CD4-positive, alpha-beta T cell (primary cell): ENCODE data around the gene LPP. TPM values are rescaled to one million over a fixed set of nuclear protein-coding genes. Genes with fewer than 3 reads are reported as not detected.

Source experiments
- ATAC-seq: fragments of 200-7000 bp; cut with Tn5 transposase; one replicate; pipeline ENCODE4 v1.10.0; 2022; ENCODE audit warnings: mild to moderate bottlenecking; ENCODE audit not compliant: poor library complexity
- CTCF ChIA-PET: fragments of 350-600 bp; sonication (Branson Sonifier 250); formaldehyde crosslinking; loops from one replicate; lab custom pipeline; 2021; ENCODE audit warnings: antibody characterized with exemption, inconsistent platforms; lab: Charles Lee
- POLR2A ChIA-PET: fragments of 350-600 bp; sonication (Branson Sonifier 250); formaldehyde crosslinking; loops from one replicate; lab custom pipeline; 2021; ENCODE audit warnings: antibody characterized with exemption, inconsistent platforms; lab: Charles Lee
- DNase-seq, 14 experiments: peaks; one replicate each; pipeline ENCODE4 v3.0.0-alpha.2; 2013 to 2020; ENCODE audit warnings: mixed read lengths in 2 of 14
- H3K27ac ChIP-seq, 2 donors: one replicate each; pipeline versions ENCODE4 v1.5.1 to v1.7.0; 2013; ENCODE audit warnings: low read length in 2 of 2, low read depth in 1 of 2, mild to moderate bottlenecking in 1 of 2
- H3K27me3 ChIP-seq, 2 experiments: 1 replicate in 1 of 2; 2 replicates in 1 of 2; pipeline versions ENCODE4 v1.6.1 to v1.7.0; 2013; ENCODE audit warnings: low read length in 2 of 2, control low read depth in 1 of 2, mild to moderate bottlenecking in 1 of 2, moderate library complexity in 1 of 2; ENCODE audit not compliant: insufficient read depth in 2 of 2, control insufficient read depth in 1 of 2
- H3K36me3 ChIP-seq: one replicate; pipeline ENCODE4 v1.6.1; 2013; ENCODE audit warnings: low read length, control low read depth; ENCODE audit not compliant: insufficient read depth
- H3K4me1 ChIP-seq: one replicate; pipeline ENCODE4 v1.6.1; 2013; ENCODE audit warnings: low read length, control low read depth; ENCODE audit not compliant: insufficient read depth
- H3K4me3 ChIP-seq: one replicate; pipeline ENCODE4 v1.5.1; 2013; ENCODE audit warnings: mild to moderate bottlenecking, low read length, moderate library complexity
- H3K9me3 ChIP-seq, 2 experiments: 1 replicate in 1 of 2; 2 replicates in 1 of 2; pipeline versions ENCODE4 v1.6.1 to v1.7.0; 2013; ENCODE audit warnings: low read length in 2 of 2, mild to moderate bottlenecking in 2 of 2, control low read depth in 1 of 2, moderate library complexity in 1 of 2; ENCODE audit not compliant: control insufficient read depth in 1 of 2, insufficient read depth in 1 of 2
- H3K27ac Mint-ChIP-seq: one replicate; pipeline ENCODE4 v1.8.0; 2020; ENCODE audit warnings: mixed read lengths
- H3K27me3 Mint-ChIP-seq: one replicate; pipeline ENCODE4 v1.8.0; 2021; ENCODE audit warnings: mixed read lengths
- H3K36me3 Mint-ChIP-seq: one replicate; pipeline ENCODE4 v1.8.0; 2021; ENCODE audit warnings: low read depth, mixed read lengths
- H3K4me1 Mint-ChIP-seq: one replicate; pipeline ENCODE4 v1.8.0; 2021; ENCODE audit warnings: low read depth, mixed read lengths
- H3K4me3 Mint-ChIP-seq: one replicate; pipeline ENCODE4 v1.8.0; 2020; ENCODE audit warnings: mild to moderate bottlenecking, mixed read lengths
- H3K9me3 Mint-ChIP-seq: one replicate; pipeline ENCODE4 v1.8.0; 2020; ENCODE audit warnings: mixed read lengths
- intact Hi-C, 2 experiments: fragments of 100-400 bp; cut with DNase I in 1 of 2; cut with micrococcal nuclease in 1 of 2; formaldehyde crosslinking; loops; one replicate each; pipeline versions ENCODE4 v1.15.1 to v1.9.0; 2023 to 2025; cut with DNase I, micrococcal nuclease
- total RNA-seq, 174 experiments: library from RNA in 2 of 174; stranded (reverse) in 2 of 174; gene quantifications; one replicate each; pipeline ENCODE4 v1.2.3 and lab custom pipeline; 2021 to 2026
- TF ChIP-seq, protein P1 (sequence below): fragments of 200-600 bp; IDR thresholded peaks from one replicate; pipeline ENCODE4 v1.8.0; 2022; ENCODE audit warnings: antibody characterized with exemption, mild to moderate bottlenecking

LPP gene
- total RNA-seq, 2 experiments from 2014 or later, result 45.6 to 45.9 TPM

DNA sequence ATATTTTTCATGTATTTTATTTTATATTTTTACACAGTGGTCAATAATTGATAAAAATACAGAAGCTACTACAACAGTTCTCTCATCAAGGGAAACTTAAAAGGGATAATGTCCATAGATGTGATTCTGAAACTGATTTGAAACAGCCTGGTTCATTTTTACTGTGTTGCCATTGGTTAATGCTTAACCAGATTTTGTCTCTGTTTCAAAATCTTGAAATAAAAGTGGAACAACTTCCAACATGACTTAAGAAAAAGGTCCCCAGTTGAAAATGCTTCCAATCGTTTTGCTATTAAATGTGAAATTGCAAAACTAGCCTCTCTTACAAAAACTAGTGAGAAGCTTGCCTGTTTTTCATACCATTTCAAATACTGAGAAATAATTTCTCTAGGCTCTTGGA, 240.7 kb downstream of the LPP start:
- intact Hi-C loops, result no loop called here
- Mint-ChIP-seq H3K4me3 (no peak overlapping the region), H3K9me3 (no peaks in the 10 kb centered on the region), H3K27ac (no peak overlapping the region), H3K4me1 (peaks cover 49% of the 10 kb centered on the region), H3K36me3 (no peaks in the 10 kb centered on the region), H3K27me3 (no peaks in the 10 kb centered on the region)
- ATAC-seq (no peak), DNase-seq (no peak)
- Histone ChIP-seq H3K4me3 (no peak overlapping the region), H3K27me3 (no peaks in the 10 kb centered on the region), H3K36me3 (no peaks in the 10 kb centered on the region), H3K27ac (no peak overlapping the region), H3K4me1 (peaks cover 10% of the 10 kb centered on the region), H3K9me3 (no peaks in the 10 kb centered on the region)
- ChIA-PET POLR2A (interaction anchor here (1.2 kb wide), 1 partner anchor 10 kb away, joined by 3 read pairs; no protein-coding TSS in a partner anchor), CTCF (interaction anchor here (0.6 to 1.4 kb wide), 4 partner anchors 12 to 1483 kb away, joined by 3 to 4 read pairs (median 3); no protein-coding TSS in a partner anchor)
- TF ChIP-seq, protein P1, sequence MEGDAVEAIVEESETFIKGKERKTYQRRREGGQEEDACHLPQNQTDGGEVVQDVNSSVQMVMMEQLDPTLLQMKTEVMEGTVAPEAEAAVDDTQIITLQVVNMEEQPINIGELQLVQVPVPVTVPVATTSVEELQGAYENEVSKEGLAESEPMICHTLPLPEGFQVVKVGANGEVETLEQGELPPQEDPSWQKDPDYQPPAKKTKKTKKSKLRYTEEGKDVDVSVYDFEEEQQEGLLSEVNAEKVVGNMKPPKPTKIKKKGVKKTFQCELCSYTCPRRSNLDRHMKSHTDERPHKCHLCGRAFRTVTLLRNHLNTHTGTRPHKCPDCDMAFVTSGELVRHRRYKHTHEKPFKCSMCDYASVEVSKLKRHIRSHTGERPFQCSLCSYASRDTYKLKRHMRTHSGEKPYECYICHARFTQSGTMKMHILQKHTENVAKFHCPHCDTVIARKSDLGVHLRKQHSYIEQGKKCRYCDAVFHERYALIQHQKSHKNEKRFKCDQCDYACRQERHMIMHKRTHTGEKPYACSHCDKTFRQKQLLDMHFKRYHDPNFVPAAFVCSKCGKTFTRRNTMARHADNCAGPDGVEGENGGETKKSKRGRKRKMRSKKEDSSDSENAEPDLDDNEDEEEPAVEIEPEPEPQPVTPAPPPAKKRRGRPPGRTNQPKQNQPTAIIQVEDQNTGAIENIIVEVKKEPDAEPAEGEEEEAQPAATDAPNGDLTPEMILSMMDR, result no peak

DNA sequence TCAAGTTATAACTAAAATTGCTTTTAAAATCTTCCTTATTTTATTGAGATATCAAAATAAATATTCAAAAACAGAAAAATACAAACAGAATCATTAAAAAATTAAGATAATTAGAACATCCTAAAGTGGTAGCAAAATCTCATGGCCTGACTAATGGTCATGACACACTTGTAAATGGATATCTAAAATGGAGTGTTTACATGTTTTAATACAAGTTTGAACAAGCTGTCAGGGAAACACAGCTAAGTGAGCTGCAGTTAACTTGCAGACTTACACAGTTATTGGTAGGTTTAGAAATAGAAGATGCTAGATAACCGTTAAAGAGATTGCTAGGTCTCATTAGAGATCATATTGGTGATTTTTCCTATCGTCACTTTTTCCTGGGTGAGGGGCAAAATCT, 242.3 kb downstream of the LPP start:
- H3K36me3 Mint-ChIP-seq, result no peaks in the 10 kb centered on the region
- peaks cover 3% of the 10 kb centered on the region for H3K4me1 ChIP-seq
- H3K27me3 ChIP-seq, result no peaks in the 10 kb centered on the region
- H3K4me1 Mint-ChIP-seq, result peaks cover 45% of the 10 kb centered on the region
- H3K27me3 Mint-ChIP-seq, result no peaks in the 10 kb centered on the region
- DNase-seq (no peak), ATAC-seq (no peak)
- ChIA-PET POLR2A (no interaction called here), CTCF (no interaction called here)
- TF ChIP-seq, protein P1, result no peak
- H3K4me3 Mint-ChIP-seq, result no peak overlapping the region
- no peak overlapping the region for H3K27ac ChIP-seq
- H3K9me3 ChIP-seq, result no peaks in the 10 kb centered on the region
- no peaks in the 10 kb centered on the region for H3K36me3 ChIP-seq
- H3K4me3 ChIP-seq, result no peak overlapping the region
- no peak overlapping the region for H3K27ac Mint-ChIP-seq
- H3K9me3 Mint-ChIP-seq, result no peaks in the 10 kb centered on the region
- intact Hi-C loops, result no loop called here

DNA sequence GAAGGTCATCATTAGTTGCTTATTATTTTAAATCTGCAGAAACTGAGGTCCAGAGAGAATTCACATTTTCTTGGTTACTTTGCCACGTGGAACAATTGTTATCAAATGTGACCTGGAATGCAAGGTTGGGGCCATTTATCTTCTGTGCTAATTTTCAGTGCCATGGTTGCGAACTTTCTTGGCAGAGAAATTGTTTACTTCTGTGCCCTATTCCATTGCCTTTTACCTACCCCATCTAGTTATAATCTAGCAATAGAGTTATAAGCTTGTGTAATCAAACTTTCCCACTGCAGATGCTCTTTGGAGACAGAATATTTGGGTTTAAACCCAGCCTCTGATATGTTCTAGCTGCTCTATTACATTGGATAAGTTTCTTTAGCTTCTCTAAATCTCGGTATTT, 242.9 kb downstream of the LPP start:
- Histone ChIP-seq H3K4me3 (peak overlapping the region; percentile 27), H3K9me3 (no peaks in the 10 kb centered on the region), H3K4me1 (peaks cover 3% of the 10 kb centered on the region), H3K27ac (no peak overlapping the region), H3K36me3 (no peaks in the 10 kb centered on the region), H3K27me3 (no peaks in the 10 kb centered on the region)
- peaks cover 45% of the 10 kb centered on the region for H3K4me1 Mint-ChIP-seq
- H3K36me3 Mint-ChIP-seq, result no peaks in the 10 kb centered on the region
- H3K9me3 Mint-ChIP-seq, result no peaks in the 10 kb centered on the region
- no peak overlapping the region for H3K27ac Mint-ChIP-seq
- TF ChIP-seq, protein P1, result no peak
- DNase-seq (no peak), ATAC-seq (no peak)
- ChIA-PET CTCF (no interaction called here), POLR2A (interaction anchor here (1.1 kb wide), 1 partner anchor 16 kb away, joined by 3 read pairs; no protein-coding TSS in a partner anchor)
- intact Hi-C loops, result no loop called here
- H3K4me3 Mint-ChIP-seq, result no peak overlapping the region
- H3K27me3 Mint-ChIP-seq, result no peaks in the 10 kb centered on the region
